H1 (cell line): Measurements from ENCODE around the gene GPM6B. TPM values are rescaled to one million over a fixed set of nuclear protein-coding genes. Genes with fewer than 3 reads are reported as not detected.
A peak's percentile ranks its signal among the peaks of the same experiment; 100 is the strongest.

Experiments used
- BACH1 ChIP-seq: IDR thresholded peaks from 2 replicates; pipeline ENCODE4 v1.6.1; 2012; ENCODE audit warnings: low read length, improper control_type of control experiment
- CEBPB ChIP-seq: IDR thresholded peaks from 2 replicates; pipeline ENCODE4 v1.6.1; 2012; ENCODE audit warnings: low read depth, low read length
- CHD2 ChIP-seq: IDR thresholded peaks from 2 replicates; pipeline ENCODE4 v1.6.1; 2012; ENCODE audit warnings: low read length, improper control_type of control experiment
- CREB1 ChIP-seq: IDR thresholded peaks from 2 replicates; pipeline ENCODE4 v1.6.1; 2012; ENCODE audit warnings: inconsistent platforms
- GABPA ChIP-seq: IDR thresholded peaks from 2 replicates; pipeline ENCODE4 v1.6.1; 2011; ENCODE audit warnings: mild to moderate bottlenecking, low read length, moderate library complexity, borderline replicate concordance; ENCODE audit not compliant: insufficient read depth
- KDM1A ChIP-seq: fragments of 200-600, 300-600 bp; sonication (generic); IDR thresholded peaks from 2 replicates; pipeline ENCODE4 v1.7.1; 2016; ENCODE audit warnings: mild to moderate bottlenecking, low read length, borderline replicate concordance
- POLR2A ChIP-seq, 2 experiments: IDR thresholded peaks; 1 replicate in 1 of 2; 2 replicates in 1 of 2; pipeline ENCODE4 v1.6.1; 2011; ENCODE audit warnings: low read depth in 2 of 2, low read length in 2 of 2, mild to moderate bottlenecking in 2 of 2; ENCODE audit errors: control extremely low read depth in 1 of 2
- POLR2AphosphoS5 ChIP-seq: IDR thresholded peaks from 2 replicates; pipeline ENCODE4 v1.6.1; 2011; ENCODE audit warnings: low read depth, low read length
- SAP30 ChIP-seq: fragments of 300-600 bp; sonication (generic); IDR thresholded peaks from 2 replicates; pipeline ENCODE4 v1.7.1; 2012; ENCODE audit warnings: low read length, moderate library complexity, mild to moderate bottlenecking, inconsistent platforms; ENCODE audit not compliant: insufficient read depth, insufficient replicate concordance
- SIN3A ChIP-seq, 2 experiments: IDR thresholded peaks in 1 of 2; conservative IDR thresholded peaks in 1 of 2; 2 replicates each; pipeline ENCODE4 v1.6.1; 2011 to 2012; ENCODE audit warnings: low read length in 2 of 2, improper control_type of control experiment in 1 of 2, low read depth in 1 of 2, mild to moderate bottlenecking in 1 of 2
- SIRT6 ChIP-seq: IDR thresholded peaks from one replicate; pipeline ENCODE4 v1.7.1; 2012; ENCODE audit warnings: low read length, inconsistent platforms
- SRF ChIP-seq: IDR thresholded peaks from 2 replicates; pipeline ENCODE4 v1.6.1; 2011; ENCODE audit warnings: mild to moderate bottlenecking, low read depth, low read length, moderate library complexity
- TAF7 ChIP-seq: optimal IDR thresholded peaks from 2 replicates; pipeline ENCODE3; 2011; ENCODE audit warnings: low read depth, mild to moderate bottlenecking, inconsistent platforms, low read length, moderate library complexity, borderline replicate concordance
- TBP ChIP-seq: IDR thresholded peaks from 2 replicates; pipeline ENCODE4 v1.6.1; 2011; ENCODE audit warnings: low read depth, low read length, improper control_type of control experiment
- polyA plus RNA-seq, 7 experiments: library from polyadenylated mRNA; depleted of rRNA in 3 of 7; stranded (reverse) in 5 of 7; unstranded in 2 of 7; fragments of >200 nt in 5 of 7; fragments of 200-250 nt in 2 of 7; gene quantifications; 1 replicate in 5 of 7; 2 replicates in 1 of 7; 4 replicates in 1 of 7; pipeline versions ENCODE4 v1.2.1 to v1.2.3, GENCODE V29; 2011 to 2013; ENCODE audit warnings: missing spikeins in 2 of 7, mixed read lengths in 2 of 7
- total RNA-seq: library from RNA; stranded (reverse); fragmentation: NEBNext Ultra II Directional; extraction: Animal tissue kit (Norgen Biotek cat#: 25700); gene quantifications from 2 replicates; pipeline ENCODE4 v1.2.1, GENCODE V29; 2021
- TF ChIP-seq, protein P1 (sequence below): IDR thresholded peaks from 2 replicates; pipeline ENCODE4 v1.6.1; 2011; ENCODE audit warnings: low read depth, mild to moderate bottlenecking, low read length; ENCODE audit not compliant: insufficient read depth
- TF ChIP-seq, protein P2 (sequence below): IDR thresholded peaks from 2 replicates; pipeline ENCODE4 v1.6.1; 2012; ENCODE audit warnings: inconsistent platforms

GPM6B gene
- total and polyA plus RNA-seq, 2 of the 8 experiments (the other 6 are each of a cell fraction or from before 2014, with no cell fraction given) = 132 to 175 TPM

DNA sequence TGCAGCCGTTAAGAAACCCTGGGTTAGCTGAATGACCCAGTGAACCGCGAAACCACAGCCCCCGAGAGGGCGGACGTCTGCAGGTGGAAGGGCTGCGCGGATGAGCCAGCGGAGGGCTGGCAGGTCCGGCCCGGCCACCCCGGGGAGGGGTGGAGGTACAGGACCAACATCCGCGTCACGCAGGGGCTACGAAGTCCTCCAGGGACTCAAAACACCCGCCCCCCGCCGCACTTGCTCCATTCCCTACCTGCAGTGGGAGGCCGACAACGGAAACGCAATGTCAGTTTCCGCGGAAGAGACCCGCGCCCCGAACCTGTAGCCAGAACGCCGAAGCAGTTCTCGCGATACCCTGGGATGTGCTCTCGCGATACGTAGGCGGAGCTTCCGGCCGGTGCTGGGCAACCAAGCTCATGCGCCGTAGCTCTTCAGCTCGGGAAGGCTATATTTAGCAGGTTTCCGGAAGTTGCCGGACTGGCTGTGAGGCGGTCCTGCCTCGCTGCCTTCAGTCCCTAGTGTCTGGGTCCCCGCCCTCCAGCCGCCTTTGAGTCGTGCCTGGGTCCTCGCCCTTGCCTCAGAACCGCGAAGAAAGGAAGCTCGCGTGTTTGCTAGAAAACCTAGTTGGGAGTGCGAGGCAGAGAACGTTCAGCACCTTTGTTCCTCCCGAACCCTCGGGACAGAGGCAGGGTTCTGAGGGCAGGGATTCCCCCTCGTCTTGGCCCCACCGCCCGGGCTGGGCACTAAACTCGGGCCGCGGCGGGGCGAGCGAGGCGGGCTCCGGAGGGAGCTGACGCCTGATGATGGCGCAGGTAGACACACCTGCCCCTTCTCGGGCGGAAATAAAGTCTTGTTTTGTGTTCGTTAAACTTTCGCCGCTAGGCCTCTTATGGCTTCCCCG lies 82.4 kb downstream of the GPM6B start, which contains the start of the genes OFD1 and TRAPPC2 (continued):
- TF ChIP-seq, protein P1, sequence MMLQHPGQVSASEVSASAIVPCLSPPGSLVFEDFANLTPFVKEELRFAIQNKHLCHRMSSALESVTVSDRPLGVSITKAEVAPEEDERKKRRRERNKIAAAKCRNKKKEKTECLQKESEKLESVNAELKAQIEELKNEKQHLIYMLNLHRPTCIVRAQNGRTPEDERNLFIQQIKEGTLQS = no peak
- no peak for TF ChIP-seq KDM1A
- peak; percentile 86 for TF ChIP-seq CREB1
- TF ChIP-seq SIN3A (conservative IDR thresholded peaks at IDR 0.05 in 1 of 2, IDR thresholded peaks at IDR 0.05 in 1 of 2; ENCODE audit: low read depth in 1 of 2, low read length in 2 of 2) = peak in 1 of 2 experiments; percentile 0; a peak in 1 of 4 replicates
- TF ChIP-seq TBP = peak; percentile 80
- peak; percentile 73; the same call in 1 of the 2 replicates for TF ChIP-seq GABPA
- peak; percentile 64 for TF ChIP-seq SRF
- TF ChIP-seq POLR2AphosphoS5 = peak; percentile 84
- TF ChIP-seq CEBPB = no peak
- TF ChIP-seq CHD2 = peak; percentile 98
- TF ChIP-seq SIRT6 = no peak
- no peak for TF ChIP-seq BACH1
- TF ChIP-seq POLR2A (IDR thresholded peaks at IDR 0.05; ENCODE audit: control extremely low read depth in 1 of 2, low read depth in 2 of 2, low read length in 2 of 2) = peak in 1 of 2 experiments; percentile 96; a peak in 2 of 3 replicates
- no peak for TF ChIP-seq SAP30
- TF ChIP-seq, protein P2, sequence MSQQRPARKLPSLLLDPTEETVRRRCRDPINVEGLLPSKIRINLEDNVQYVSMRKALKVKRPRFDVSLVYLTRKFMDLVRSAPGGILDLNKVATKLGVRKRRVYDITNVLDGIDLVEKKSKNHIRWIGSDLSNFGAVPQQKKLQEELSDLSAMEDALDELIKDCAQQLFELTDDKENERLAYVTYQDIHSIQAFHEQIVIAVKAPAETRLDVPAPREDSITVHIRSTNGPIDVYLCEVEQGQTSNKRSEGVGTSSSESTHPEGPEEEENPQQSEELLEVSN = 0 out of 2 replicates have a peak, but pooled peaks have one; percentile 21
- peak; percentile 62 for TF ChIP-seq TAF7
